Epithelial cell of proximal tubule (primary cell): ENCODE results near the gene CCDC194. TPM values are rescaled to one million over a fixed set of nuclear protein-coding genes. Genes with fewer than 3 reads are reported as not detected.
A peak's percentile ranks its signal among the peaks of the same experiment; 100 is the strongest.

ENCODE experiments used
- DNase-seq: peaks from one replicate; pipeline ENCODE4 v3.0.0-alpha.2; 2011; ENCODE audit warnings: low read depth
- H3K4me3 ChIP-seq: 2 replicates; pipeline ENCODE4 v1.5.1; 2011; ENCODE audit warnings: low read depth, mild to moderate bottlenecking, low read length
- CTCF ChIP-seq: conservative IDR thresholded peaks from 2 replicates; pipeline ENCODE4 v1.5.1; 2012; ENCODE audit warnings: low read depth, mild to moderate bottlenecking, low read length
- total RNA-seq: library from RNA; depleted of rRNA; stranded (reverse); fragments of >200 nt; gene quantifications from 2 replicates; pipeline ENCODE4 v1.2.3, GENCODE V29; 2015

Gene CCDC194
- total RNA-seq, 1 donor from 2014 or later, result not detected

- TF ChIP-seq CTCF, result no peak
- DNase-seq, result no peak
- no peak overlapping the region for H3K4me3 ChIP-seq
Measured at GRCh38 chr19:17389288-17389687, 4.7 kb downstream of the CCDC194 start.

GRCh38 chr19:17385878-17386611, 8.0 kb downstream of the CCDC194 start:
- no peak overlapping the region for H3K4me3 ChIP-seq
- no peak for DNase-seq
- peak; percentile 88 for TF ChIP-seq CTCF

GRCh38 chr19:17380426-17381138, 13.4 kb downstream of the CCDC194 start:
- TF ChIP-seq CTCF, result no peak
- DNase-seq, result no peak
- no peak overlapping the region for H3K4me3 ChIP-seq

- no peak for TF ChIP-seq CTCF
- DNase-seq, result no peak
Measured at GRCh38 chr19:17379221-17379631, 14.8 kb downstream of the CCDC194 start.

GRCh38 chr19:17378271-17378670, 15.7 kb downstream of the CCDC194 start:
- H3K4me3 ChIP-seq, result no peak overlapping the region
- no peak for TF ChIP-seq CTCF
- no peak for DNase-seq

More at GRCh38 chr19:17379221-17379631, 14.8 kb downstream of the CCDC194 start:
- no peak overlapping the region for H3K4me3 ChIP-seq

GRCh38 chr19:17376935-17377600, 16.9 kb downstream of the CCDC194 start, which contains the start of gene PLVAP:
TSS of gene PLVAP (minus strand) at chr19:17377342. CDS start at chr19:17377288, 54 bp downstream.
- no peak for TF ChIP-seq CTCF
- H3K4me3 ChIP-seq, result no peak within 1 kb of the TSS
- no peak for DNase-seq
